T-helper 1 cell treated with Interleukin-12 subunit alpha and Interleukin-12 subunit beta and Interleukin-4 antibody, amounts not matched to agents 30 μg/mL and 1 μg/mL, for 36 hours (primary cell): Measurements from ENCODE around the gene SUMF1.
A peak's percentile ranks its signal among the peaks of the same experiment; 100 is the strongest.

Experiments used
- H3K27ac Mint-ChIP-seq: one replicate; pipeline ENCODE4 v1.8.0; 2021; ENCODE audit warnings: mild to moderate bottlenecking, mixed read lengths
- H3K27me3 Mint-ChIP-seq: one replicate; pipeline ENCODE4 v1.8.0; 2021; ENCODE audit warnings: low read depth, mixed read lengths
- H3K36me3 Mint-ChIP-seq: one replicate; pipeline ENCODE4 v1.8.0; 2021; ENCODE audit warnings: low read depth, mixed read lengths
- H3K4me1 Mint-ChIP-seq: one replicate; pipeline ENCODE4 v1.8.0; 2021; ENCODE audit warnings: low read depth, mixed read lengths
- H3K4me3 Mint-ChIP-seq: one replicate; pipeline ENCODE4 v1.8.0; 2021; ENCODE audit warnings: mild to moderate bottlenecking, moderate library complexity, mixed read lengths
- H3K9me3 Mint-ChIP-seq: one replicate; pipeline ENCODE4 v1.8.0; 2021; ENCODE audit warnings: mixed read lengths

SUMF1 gene

DNA sequence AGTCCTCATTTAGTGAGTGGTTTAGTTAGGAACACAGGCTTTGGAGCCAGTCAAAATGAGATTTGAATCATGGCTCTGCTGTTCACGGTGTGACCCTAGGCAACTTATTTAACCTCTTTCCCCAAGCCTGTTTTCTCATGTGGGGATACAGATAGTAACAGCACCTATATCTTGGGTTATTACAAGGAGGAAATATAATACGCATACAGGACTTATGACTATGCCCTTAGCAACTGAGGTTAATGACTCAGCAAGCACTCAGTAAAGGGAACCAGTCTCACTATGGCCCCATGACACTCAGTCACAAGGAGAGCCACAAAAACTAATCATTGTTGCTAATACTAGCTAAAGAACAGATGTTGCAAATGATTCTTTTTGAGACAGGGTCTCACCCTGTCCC, 45.9 kb downstream of the SUMF1 start:
- Mint-ChIP-seq H3K27me3 (no peaks in the 10 kb centered on the region), H3K4me3 (no peak overlapping the region), H3K4me1 (peaks cover 3% of the 10 kb centered on the region), H3K36me3 (peaks cover 4% of the 10 kb centered on the region), H3K9me3 (no peaks in the 10 kb centered on the region), H3K27ac (no peak overlapping the region)

DNA sequence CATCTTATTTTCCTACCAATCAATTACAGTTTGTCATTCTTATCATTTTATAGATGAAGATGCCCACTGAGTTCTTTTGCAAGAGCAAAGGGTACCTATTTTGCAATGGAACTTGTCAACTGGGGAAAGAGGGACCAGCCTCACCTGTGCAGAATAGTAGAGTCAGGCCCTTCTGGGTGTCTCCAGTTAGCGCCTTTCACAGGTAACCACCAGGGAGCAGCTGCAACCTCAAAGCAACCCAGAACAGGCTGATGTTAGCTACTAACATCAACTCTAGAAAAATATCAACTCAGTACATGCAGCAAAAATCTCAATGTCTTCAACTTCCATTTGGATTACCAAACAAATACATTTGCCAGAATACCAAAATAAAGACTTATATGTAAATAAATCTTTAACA, 47.1 kb downstream of the SUMF1 start:
- Mint-ChIP-seq H3K27ac (no peak overlapping the region), H3K27me3 (no peaks in the 10 kb centered on the region), H3K36me3 (peaks cover 4% of the 10 kb centered on the region), H3K4me1 (no peaks in the 10 kb centered on the region), H3K4me3 (no peak overlapping the region), H3K9me3 (no peaks in the 10 kb centered on the region)

DNA sequence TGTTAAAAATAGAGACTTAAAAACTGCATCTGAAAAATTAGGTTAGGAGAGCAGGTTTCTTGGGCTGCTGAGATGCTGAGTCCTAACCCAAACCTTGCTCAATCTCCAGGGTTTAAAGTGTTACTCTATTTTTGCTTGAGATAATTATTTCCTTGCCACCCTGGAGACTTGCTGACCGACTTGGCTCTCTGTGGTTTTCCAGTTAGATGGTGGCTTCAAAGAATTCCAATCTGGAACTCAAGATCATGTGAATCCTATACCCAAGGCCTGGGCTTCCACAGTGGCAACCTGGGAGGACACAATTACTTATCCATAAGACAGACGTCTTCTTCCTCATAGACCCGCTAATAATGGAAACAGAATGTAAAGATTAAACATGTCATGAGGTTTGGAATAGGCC, 47.7 kb downstream of the SUMF1 start:
- H3K9me3 Mint-ChIP-seq, result no peaks in the 10 kb centered on the region
- H3K36me3 Mint-ChIP-seq, result peaks cover 4% of the 10 kb centered on the region
- H3K27ac Mint-ChIP-seq, result no peak overlapping the region
- H3K4me1 Mint-ChIP-seq, result no peaks in the 10 kb centered on the region
- H3K27me3 Mint-ChIP-seq, result no peaks in the 10 kb centered on the region
- H3K4me3 Mint-ChIP-seq, result no peak overlapping the region

DNA sequence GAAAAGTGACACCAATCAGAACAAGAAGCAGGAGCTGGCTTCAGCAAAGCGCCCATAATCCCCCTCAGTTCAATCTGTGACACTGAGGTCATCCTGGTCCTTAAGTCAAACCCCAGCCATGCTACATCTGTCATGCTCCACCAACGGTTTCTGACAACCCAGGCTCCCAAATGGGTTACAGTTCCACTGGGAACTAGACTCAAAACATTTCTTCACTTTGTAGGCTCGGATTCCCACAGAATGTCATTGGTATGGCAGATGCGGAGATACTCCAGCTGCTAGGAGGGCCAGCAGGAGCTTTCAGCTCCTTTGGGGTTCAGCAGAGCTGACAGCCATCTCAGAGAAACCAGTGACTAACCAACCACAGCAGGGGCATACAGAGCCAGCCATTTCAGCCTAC, 48.9 kb downstream of the SUMF1 start:
- H3K27me3 Mint-ChIP-seq, result no peaks in the 10 kb centered on the region
- H3K36me3 Mint-ChIP-seq, result peaks cover 4% of the 10 kb centered on the region
- H3K4me1 Mint-ChIP-seq, result no peaks in the 10 kb centered on the region
- H3K27ac Mint-ChIP-seq, result no peak overlapping the region
- H3K9me3 Mint-ChIP-seq, result no peaks in the 10 kb centered on the region
- no peak overlapping the region for H3K4me3 Mint-ChIP-seq

DNA sequence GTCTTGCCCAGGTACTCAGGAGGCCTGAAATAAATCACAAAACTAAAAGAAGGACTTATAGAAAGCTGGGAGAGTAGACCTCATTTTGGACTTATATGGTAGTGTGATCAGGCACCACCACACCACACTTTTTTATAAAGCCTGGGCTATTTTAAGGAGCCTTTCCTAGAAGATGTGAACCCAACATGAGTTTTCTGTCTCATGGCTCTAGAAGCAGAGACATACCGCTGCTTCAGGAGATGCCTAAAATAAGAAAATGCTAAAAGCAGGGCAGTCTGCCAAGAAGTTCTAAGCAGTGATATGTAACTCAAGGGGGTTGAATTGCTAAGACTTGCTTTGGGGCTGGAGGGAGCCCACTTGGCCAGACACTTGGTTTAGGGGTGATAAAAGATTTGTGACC, 49.6 kb downstream of the SUMF1 start:
- no peaks in the 10 kb centered on the region for H3K4me1 Mint-ChIP-seq
- no peaks in the 10 kb centered on the region for H3K27me3 Mint-ChIP-seq
- no peak overlapping the region for H3K27ac Mint-ChIP-seq
- no peak overlapping the region for H3K4me3 Mint-ChIP-seq
- no peaks in the 10 kb centered on the region for H3K9me3 Mint-ChIP-seq
- peaks cover 4% of the 10 kb centered on the region for H3K36me3 Mint-ChIP-seq

DNA sequence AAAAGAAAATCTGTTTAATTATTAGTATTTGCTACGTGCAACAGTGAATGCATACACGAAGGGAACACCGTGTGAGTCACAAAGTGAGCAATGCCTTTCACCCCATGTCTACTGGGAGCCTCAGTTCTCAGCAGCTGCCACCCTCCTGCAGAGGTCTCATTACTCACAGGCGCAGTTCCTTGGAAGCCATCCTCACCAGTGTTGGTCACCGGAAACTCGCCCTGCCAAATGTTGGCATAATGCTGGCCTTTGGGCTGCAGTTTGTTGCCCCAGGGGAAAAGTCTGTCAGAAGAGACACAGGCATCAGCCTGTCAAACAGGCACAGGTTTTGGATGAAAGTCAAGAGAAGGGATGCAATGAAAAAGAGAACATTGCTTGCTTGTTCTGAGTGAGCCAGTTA, 50.1 kb downstream of the SUMF1 start:
- Mint-ChIP-seq H3K27me3 (no peaks in the 10 kb centered on the region), H3K36me3 (peaks cover 8% of the 10 kb centered on the region), H3K4me1 (no peaks in the 10 kb centered on the region), H3K27ac (no peak overlapping the region), H3K9me3 (no peaks in the 10 kb centered on the region), H3K4me3 (no peak overlapping the region)

DNA sequence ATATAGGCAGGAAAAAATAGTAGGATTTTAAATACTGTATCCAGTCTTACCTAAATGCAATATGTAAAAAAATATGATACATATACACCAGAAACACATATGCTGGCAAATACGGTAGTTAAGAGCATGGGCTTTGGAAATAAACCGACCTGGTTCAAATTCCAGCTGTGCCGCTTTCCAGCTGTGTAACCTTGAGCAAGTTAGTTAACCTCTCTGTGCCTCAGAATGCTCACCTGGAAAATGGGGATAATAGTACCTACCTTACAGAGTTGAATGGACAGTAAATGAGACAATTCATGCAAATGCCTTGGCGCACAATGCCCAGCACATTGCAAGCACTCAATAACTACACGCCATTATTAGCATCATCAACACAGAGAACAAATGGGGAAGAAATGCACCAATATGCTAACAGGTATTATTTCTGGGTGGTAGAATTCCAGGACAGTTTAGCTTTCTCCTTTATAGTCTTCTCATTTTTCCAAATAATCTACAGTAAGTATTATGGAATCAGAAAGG, 50.6 kb downstream of the SUMF1 start:
- Mint-ChIP-seq H3K27ac (no peak overlapping the region), H3K4me1 (peaks cover under 1% of the 10 kb centered on the region), H3K4me3 (no peak overlapping the region), H3K36me3 (peaks cover 8% of the 10 kb centered on the region), H3K9me3 (no peaks in the 10 kb centered on the region), H3K27me3 (no peaks in the 10 kb centered on the region)

DNA sequence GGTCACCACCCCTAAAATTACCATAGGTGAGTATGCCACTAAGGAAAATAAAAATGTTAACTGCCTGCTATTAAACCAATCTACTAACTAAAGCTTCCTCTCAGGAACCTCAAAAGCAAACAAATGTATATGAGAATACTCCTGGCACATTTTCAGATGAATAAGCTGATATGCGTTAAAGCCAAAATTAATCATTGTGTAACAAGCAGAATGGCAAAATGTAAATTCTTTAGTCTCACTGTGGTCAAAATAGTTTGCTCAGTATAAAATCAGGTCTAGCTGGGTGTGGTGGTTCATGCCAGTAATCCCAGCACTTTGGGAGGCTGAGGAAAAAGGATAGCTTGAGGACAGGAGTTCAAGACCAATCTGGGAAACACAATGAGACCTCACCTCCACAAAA, 53.6 kb downstream of the SUMF1 start:
- peaks cover 13% of the 10 kb centered on the region for H3K36me3 Mint-ChIP-seq
- H3K4me3 Mint-ChIP-seq, result no peak overlapping the region
- H3K27ac Mint-ChIP-seq, result no peak overlapping the region
- no peaks in the 10 kb centered on the region for H3K9me3 Mint-ChIP-seq
- peaks cover 21% of the 10 kb centered on the region for H3K4me1 Mint-ChIP-seq
- H3K27me3 Mint-ChIP-seq, result no peaks in the 10 kb centered on the region

DNA sequence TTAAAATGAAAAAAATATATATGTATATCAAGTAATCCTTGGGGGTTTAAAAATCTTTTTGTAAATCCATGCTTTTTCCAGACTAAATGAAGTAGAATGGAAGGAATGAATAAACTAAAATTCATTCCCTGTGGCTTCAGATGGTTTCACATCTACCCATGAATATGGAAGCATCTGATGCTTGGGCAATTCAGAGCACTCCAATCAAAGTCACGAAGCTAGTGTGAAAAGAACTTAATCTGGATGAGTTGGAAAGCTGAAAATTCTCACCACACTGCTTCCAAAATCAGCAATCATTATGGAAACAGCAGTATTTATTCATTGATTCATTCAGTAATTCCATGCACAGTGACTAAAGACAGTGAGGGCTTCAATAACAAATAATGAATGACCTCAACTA, 55.2 kb downstream of the SUMF1 start:
- peaks cover 17% of the 10 kb centered on the region for H3K36me3 Mint-ChIP-seq

DNA sequence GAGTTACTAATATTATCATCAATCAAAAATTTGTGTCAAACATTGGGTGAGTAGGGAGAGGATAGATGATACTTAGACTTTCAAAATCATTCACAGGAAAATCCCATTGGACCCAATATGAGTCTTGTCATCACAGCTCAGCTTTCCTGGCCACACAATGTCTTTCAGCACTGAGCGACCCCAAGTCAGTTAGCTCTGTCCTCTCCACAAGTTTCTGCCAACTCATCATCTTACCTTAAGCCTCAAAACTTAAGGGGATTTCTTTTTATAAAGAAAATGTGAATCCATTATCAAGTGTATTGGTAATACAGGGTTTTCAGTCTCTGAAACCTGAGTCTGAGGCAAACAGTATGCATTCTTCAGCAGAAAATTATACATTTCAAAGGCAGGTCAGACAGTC, 55.8 kb downstream of the SUMF1 start:
- Mint-ChIP-seq H3K4me1 (peaks cover 32% of the 10 kb centered on the region), H3K27ac (no peak overlapping the region), H3K4me3 (no peak overlapping the region), H3K9me3 (no peaks in the 10 kb centered on the region), H3K36me3 (peaks cover 17% of the 10 kb centered on the region), H3K27me3 (no peaks in the 10 kb centered on the region)

More for the DNA sequence above, 55.2 kb downstream of the SUMF1 start:
- H3K4me3 Mint-ChIP-seq, result no peak overlapping the region
- H3K4me1 Mint-ChIP-seq, result peaks cover 31% of the 10 kb centered on the region
- H3K27me3 Mint-ChIP-seq, result no peaks in the 10 kb centered on the region
- H3K27ac Mint-ChIP-seq, result no peak overlapping the region
- no peaks in the 10 kb centered on the region for H3K9me3 Mint-ChIP-seq

DNA sequence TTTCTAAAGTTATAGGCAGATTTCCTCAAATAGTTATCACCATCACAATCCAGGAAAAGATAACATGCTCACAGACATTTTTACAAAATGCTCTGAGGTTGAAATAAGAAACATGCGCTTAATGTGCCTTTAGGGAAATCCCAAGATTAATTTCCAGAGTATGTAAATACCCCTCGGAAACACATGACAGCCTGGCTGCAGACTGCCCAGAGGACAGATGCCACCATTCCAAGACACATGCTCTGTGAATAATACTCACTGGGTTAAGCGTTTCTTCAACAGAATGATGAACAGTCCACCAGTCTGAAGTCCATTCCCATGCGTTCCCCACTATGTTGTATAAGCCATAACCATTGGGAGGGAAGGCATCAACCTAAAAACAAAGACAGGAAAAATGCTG, 56.5 kb downstream of the SUMF1 start:
- Mint-ChIP-seq H3K9me3 (no peaks in the 10 kb centered on the region), H3K4me1 (peaks cover 32% of the 10 kb centered on the region), H3K36me3 (peaks cover 17% of the 10 kb centered on the region), H3K27ac (no peak overlapping the region), H3K4me3 (no peak overlapping the region), H3K27me3 (no peaks in the 10 kb centered on the region)

DNA sequence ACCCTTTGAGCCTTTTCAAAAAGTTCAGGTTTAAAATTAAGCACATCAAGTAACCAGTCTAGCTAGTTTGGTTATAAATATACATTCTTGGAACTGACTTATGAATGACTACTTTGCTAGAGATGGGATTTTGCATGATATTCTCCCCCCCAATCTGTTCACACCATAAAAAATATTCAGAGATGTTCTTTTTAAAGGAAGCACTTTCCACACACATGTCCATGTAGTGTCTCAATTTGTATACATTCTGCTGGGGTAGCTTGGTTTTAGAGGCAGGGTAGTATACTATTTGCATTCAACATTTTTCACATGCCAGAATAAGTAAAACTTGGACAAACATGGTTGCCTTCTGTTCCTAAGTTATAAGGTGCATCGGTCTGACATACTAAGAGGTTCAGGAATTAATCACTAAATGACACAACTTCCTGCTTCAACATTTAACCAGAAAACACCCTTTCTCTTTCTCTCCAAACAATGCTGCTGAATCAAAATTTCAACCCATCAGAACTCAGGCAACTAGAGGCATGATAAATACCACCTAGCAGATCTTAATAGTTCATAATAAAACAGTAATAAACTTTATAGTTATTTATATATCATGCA, 57.0 kb downstream of the SUMF1 start:
- no peaks in the 10 kb centered on the region for H3K27me3 Mint-ChIP-seq
- H3K4me3 Mint-ChIP-seq, result peak overlapping the region; percentile 70
- peaks cover 32% of the 10 kb centered on the region for H3K4me1 Mint-ChIP-seq
- H3K9me3 Mint-ChIP-seq, result no peaks in the 10 kb centered on the region
- peaks cover 17% of the 10 kb centered on the region for H3K36me3 Mint-ChIP-seq
- peak overlapping the region; percentile 88 for H3K27ac Mint-ChIP-seq

DNA sequence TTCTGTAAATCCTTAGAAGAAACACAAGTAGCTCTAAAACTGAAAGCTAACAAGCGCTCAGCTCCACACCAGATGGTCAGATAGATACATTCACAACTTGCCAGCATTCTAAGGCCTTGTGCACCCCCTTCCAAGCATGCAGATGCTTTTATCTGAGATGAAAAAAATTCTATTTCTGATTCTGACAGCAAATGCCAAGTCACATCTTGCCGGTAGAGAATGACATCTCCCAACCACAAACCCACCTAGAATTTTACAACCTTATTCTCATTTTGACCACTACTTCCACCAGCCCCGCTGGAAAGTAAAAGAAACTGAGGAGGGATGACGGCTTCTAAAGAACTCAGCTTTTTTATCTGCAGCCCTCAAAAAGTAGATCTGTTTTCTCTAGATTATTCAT, 57.7 kb downstream of the SUMF1 start:
- peaks cover 17% of the 10 kb centered on the region for H3K36me3 Mint-ChIP-seq
- H3K4me1 Mint-ChIP-seq, result peaks cover 32% of the 10 kb centered on the region
- no peaks in the 10 kb centered on the region for H3K27me3 Mint-ChIP-seq
- H3K4me3 Mint-ChIP-seq, result peak overlapping the region; percentile 59
- no peaks in the 10 kb centered on the region for H3K9me3 Mint-ChIP-seq
- H3K27ac Mint-ChIP-seq, result peak overlapping the region; percentile 88

DNA sequence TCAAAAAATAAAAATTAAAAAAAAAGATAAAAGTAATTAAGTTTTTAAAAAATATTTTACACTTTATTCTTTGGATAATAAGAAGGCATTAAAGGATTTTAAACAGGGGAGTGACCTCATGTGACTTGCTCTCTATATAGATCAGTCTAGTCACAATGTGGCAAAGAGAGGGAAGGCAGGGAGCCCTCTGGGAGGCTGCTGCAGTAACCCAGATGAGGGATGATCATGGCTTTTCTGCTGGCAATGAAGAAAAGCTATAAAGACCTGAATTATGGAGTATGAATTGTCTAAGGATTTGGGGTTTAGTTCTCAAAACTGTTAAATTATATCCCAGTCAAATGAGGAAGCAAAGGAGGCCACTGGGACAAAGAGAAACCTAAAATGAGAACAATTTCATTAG, 58.1 kb downstream of the SUMF1 start:
- Mint-ChIP-seq H3K27ac (peak overlapping the region; percentile 88), H3K36me3 (peaks cover 17% of the 10 kb centered on the region), H3K9me3 (no peaks in the 10 kb centered on the region), H3K4me1 (peaks cover 32% of the 10 kb centered on the region), H3K27me3 (no peaks in the 10 kb centered on the region), H3K4me3 (peak overlapping the region; percentile 59)

DNA sequence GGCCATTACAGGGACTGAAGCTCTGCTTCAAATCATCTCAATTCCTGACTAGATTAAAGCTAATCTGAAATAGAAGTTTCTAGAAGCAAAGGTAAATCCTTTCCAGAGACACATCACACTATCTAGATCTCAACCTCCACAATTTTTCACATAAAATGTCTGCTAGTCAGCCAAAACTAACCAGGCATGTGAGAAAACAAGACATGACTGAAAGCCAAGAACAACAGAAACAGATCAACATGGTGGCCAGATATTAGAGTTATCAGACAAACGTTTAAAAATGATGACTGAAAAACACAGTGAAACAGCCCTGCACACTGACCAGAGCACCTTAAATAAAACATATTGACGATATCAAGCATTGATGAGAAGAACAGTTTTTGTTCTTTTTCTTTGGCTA, 59.1 kb downstream of the SUMF1 start:
- Mint-ChIP-seq H3K36me3 (peaks cover 21% of the 10 kb centered on the region), H3K4me1 (peaks cover 32% of the 10 kb centered on the region), H3K27ac (no peak overlapping the region), H3K9me3 (no peaks in the 10 kb centered on the region), H3K4me3 (no peak overlapping the region), H3K27me3 (no peaks in the 10 kb centered on the region)
